GM10266 (cell line): ENCODE data around the gene BICRAL.

Experiments used
- DNase-seq: peaks from one replicate; pipeline ENCODE4 v3.0.0; 2012; ENCODE audit errors: extremely low spot score
- CTCF ChIP-seq: IDR thresholded peaks from 2 replicates; pipeline ENCODE4 v1.5.1; 2012; ENCODE audit warnings: mild to moderate bottlenecking, low read depth; ENCODE audit not compliant: control insufficient read depth, insufficient read depth; ENCODE audit errors: missing control alignments

Gene BICRAL

DNA sequence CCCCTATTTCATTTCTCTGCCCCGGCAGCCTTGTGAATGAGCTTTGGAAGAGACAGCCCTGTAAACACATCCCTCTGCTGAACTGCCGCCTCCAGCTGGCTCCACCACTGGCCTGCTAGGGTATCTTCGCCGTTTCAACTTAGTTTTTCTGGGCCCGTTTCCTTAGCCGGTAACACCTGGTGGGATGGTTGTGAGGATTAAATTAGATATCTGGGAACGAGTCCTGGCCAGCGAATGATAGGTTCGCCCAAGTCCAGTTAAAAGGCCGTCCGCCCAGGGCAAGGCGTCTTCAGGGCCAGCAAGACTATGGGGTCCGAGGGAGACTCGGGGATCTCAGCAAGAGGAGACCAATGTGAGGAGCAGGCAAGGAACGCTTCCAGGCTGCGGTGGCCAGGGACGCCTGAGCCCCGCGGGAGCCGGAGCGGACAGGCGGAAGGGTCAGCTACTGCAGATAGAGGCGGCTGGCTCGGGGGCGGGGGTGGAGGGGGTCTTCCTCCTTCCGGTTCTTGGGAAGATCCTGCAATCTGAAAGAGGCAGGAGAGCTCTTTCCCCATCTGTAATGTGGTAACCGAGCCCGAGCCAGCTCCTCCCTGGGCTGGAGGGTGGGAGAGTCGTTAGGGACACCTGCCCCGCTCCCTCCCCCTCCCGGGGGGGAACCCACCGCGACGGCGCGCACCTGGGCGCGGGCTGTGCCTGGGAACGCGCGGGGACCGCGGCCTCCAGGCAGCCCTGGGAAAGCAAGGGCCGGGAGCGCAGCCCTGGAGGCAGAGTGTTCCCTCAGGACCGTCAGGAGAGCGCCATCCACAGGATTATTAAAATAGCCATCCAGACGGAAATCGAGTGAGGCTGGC lies 129.5 kb downstream of the BICRAL start:
- TF ChIP-seq CTCF: no peak
- DNase-seq: no peak

DNA sequence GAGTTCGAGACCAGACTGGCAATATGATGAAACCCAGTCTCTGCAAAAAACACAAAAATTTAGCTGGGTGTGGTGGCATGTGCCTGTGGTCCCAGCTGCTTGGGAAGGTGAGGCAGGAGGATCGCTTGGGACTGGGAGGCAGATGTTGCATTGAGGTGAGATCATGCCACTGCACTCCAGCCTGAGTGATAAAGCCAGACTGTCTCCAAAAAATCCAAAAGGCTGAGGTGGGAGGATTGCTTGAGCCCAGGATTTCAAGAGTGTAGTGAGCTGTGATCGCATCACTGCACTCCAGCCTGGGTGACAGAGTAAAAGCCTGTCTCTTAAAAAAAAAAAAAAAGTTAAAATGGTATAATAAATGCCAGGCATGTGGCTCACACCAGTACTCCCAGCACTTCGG lies 132.7 kb downstream of the BICRAL start:
- DNase-seq: no peak

GRCh38 chr6:42915732-42916131 lies 133.9 kb downstream of the BICRAL start, which contains the start of gene PTCRA:
Gene PTCRA (plus strand): TSS chr6:42916053. CDS start chr6:42916070, 17 bp downstream.
- no peak for DNase-seq
- TF ChIP-seq CTCF: no peak

More for the DNA sequence above, 132.7 kb downstream of the BICRAL start:
- no peak for TF ChIP-seq CTCF

DNA sequence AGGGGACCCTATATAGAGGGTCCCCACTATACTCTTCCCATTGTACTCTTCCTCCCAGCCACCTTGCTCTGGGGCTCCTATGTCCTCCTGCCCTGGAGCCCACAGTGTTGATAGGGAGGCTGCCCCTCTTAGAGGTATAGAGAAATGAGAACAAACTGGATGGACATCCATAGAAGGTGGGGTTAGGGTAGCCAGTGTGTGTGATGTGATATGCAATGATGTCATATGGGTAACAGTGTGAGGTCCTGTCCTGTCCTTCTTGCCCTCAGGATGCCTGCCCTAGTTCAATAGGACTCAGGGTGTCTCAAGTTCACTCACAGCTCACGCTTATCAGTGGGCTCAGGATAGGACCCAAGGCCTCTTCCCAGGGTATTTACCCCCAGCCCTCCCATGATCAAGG lies 134.4 kb downstream of the BICRAL start:
- no peak for TF ChIP-seq CTCF
- DNase-seq: no peak
